Trophoblast cell (in vitro differentiated cells and primary cell): ENCODE results near the gene NTN5.
A peak's percentile ranks its signal among the peaks of the same experiment; 100 is the strongest.
"Not testable (repeated sequence)": the region's sequence is repeated elsewhere in the genome, so short reads cannot be mapped to it uniquely, and the experiment has no call there.

Source experiments
- DNase-seq, 2 donors: peaks; one replicate each; pipeline ENCODE4 v3.0.0-alpha.2; 2016
- H2AFZ ChIP-seq: 2 replicates; pipeline ENCODE4 v1.6.1; 2013; ENCODE audit warnings: low read length, moderate library complexity, mild to moderate bottlenecking; ENCODE audit not compliant: insufficient read depth, poor library complexity
- H2AK5ac ChIP-seq: 2 replicates; pipeline ENCODE4 v1.6.1; 2013; ENCODE audit warnings: mild to moderate bottlenecking, low read length
- H2BK120ac ChIP-seq: 2 replicates; pipeline ENCODE4 v1.6.1; 2013; ENCODE audit warnings: low read length, mild to moderate bottlenecking, moderate library complexity; ENCODE audit not compliant: insufficient read depth, poor library complexity
- H2BK12ac ChIP-seq: 2 replicates; pipeline ENCODE4 v1.6.1; 2013; ENCODE audit warnings: mild to moderate bottlenecking, low read length, moderate library complexity
- H2BK5ac ChIP-seq: 2 replicates; pipeline ENCODE4 v1.6.1; 2013; ENCODE audit warnings: low read length, low read depth, moderate library complexity, mild to moderate bottlenecking; ENCODE audit not compliant: poor library complexity
- H3K14ac ChIP-seq: 2 replicates; pipeline ENCODE4 v1.6.1; 2013; ENCODE audit warnings: mild to moderate bottlenecking, low read length
- H3K18ac ChIP-seq: 2 replicates; pipeline ENCODE4 v1.6.1; 2013; ENCODE audit warnings: mild to moderate bottlenecking, low read length
- H3K23ac ChIP-seq: 2 replicates; pipeline ENCODE4 v1.6.1; 2013; ENCODE audit warnings: low read length
- H3K27ac ChIP-seq: 2 replicates; pipeline ENCODE4 v1.5.1; 2013; ENCODE audit warnings: low read depth, mild to moderate bottlenecking, inconsistent platforms, low read length, moderate library complexity
- H3K27me3 ChIP-seq: 2 replicates; pipeline ENCODE4 v1.6.1; 2013; ENCODE audit warnings: inconsistent platforms, mild to moderate bottlenecking, low read length, moderate library complexity; ENCODE audit not compliant: insufficient read depth
- H3K36me3 ChIP-seq, 2 experiments: 1 replicate in 1 of 2; 2 replicates in 1 of 2; pipeline ENCODE4 v1.6.1; 2013; ENCODE audit warnings: low read length in 2 of 2, mild to moderate bottlenecking in 2 of 2, moderate library complexity in 1 of 2; ENCODE audit not compliant: insufficient read depth in 2 of 2, control insufficient read depth in 1 of 2
- H3K4ac ChIP-seq: 2 replicates; pipeline ENCODE4 v1.6.1; 2013; ENCODE audit warnings: low read depth, mild to moderate bottlenecking, low read length, moderate library complexity
- H3K4me1 ChIP-seq, 2 experiments: 1 replicate in 1 of 2; 2 replicates in 1 of 2; pipeline ENCODE4 v1.6.1; 2013; ENCODE audit warnings: low read length in 2 of 2, mild to moderate bottlenecking in 2 of 2, moderate library complexity in 1 of 2; ENCODE audit not compliant: insufficient read depth in 2 of 2, control insufficient read depth in 1 of 2
- H3K4me2 ChIP-seq: 2 replicates; pipeline ENCODE4 v1.6.1; 2013; ENCODE audit warnings: inconsistent platforms, mild to moderate bottlenecking, low read length, moderate library complexity
- H3K4me3 ChIP-seq: 2 replicates; pipeline ENCODE4 v1.5.1; 2013; ENCODE audit warnings: mild to moderate bottlenecking, low read depth, low read length, inconsistent platforms
- H3K79me1 ChIP-seq: one replicate; pipeline ENCODE4 v1.6.1; 2013; ENCODE audit warnings: low read length
- H3K79me2 ChIP-seq: 2 replicates; pipeline ENCODE4 v1.6.1; 2013; ENCODE audit warnings: low read length, mild to moderate bottlenecking; ENCODE audit not compliant: control insufficient read depth, insufficient read depth, poor library complexity
- H3K9ac ChIP-seq: 2 replicates; pipeline ENCODE4 v1.6.1; 2013; ENCODE audit warnings: mild to moderate bottlenecking, low read length
- H3K9me3 ChIP-seq: 2 replicates; pipeline ENCODE4 v1.6.1; 2013; ENCODE audit warnings: low read depth, mild to moderate bottlenecking, control low read depth, inconsistent platforms, low read length; ENCODE audit not compliant: insufficient read depth
- H4K12ac ChIP-seq: 2 replicates; pipeline ENCODE4 v1.6.1; 2013; ENCODE audit warnings: low read depth, mild to moderate bottlenecking, low read length, moderate library complexity
- H4K8ac ChIP-seq: 2 replicates; pipeline ENCODE4 v1.6.1; 2013; ENCODE audit warnings: low read depth, mild to moderate bottlenecking, low read length, moderate library complexity
- H4K91ac ChIP-seq: one replicate; pipeline ENCODE4 v1.6.1; 2013; ENCODE audit warnings: low read depth, mild to moderate bottlenecking, low read length, moderate library complexity
- WGBS: extraction: QIAGEN DNeasy Blood & Tissue Kit; methylation state at CpG from one replicate; pipeline ENCODE4 v1.1.7; 2013; ENCODE audit warnings: missing lambda C conversion rate; ENCODE audit not compliant: insufficient read length, insufficient coverage; ENCODE audit errors: extremely low coverage; 5-methylcytosine and 5-hydroxymethylcytosine counted together

NTN5 gene

GRCh38 chr19:48632286-48632685 is 40.5 kb downstream of the NTN5 start:
- not testable (repeated sequence) for H4K91ac ChIP-seq, H3K4me2 ChIP-seq, H3K14ac ChIP-seq, H2BK12ac ChIP-seq, H4K12ac ChIP-seq, H3K79me2 ChIP-seq, DNase-seq, H4K8ac ChIP-seq, H2BK120ac ChIP-seq, H3K27ac ChIP-seq, H3K4me3 ChIP-seq, H3K79me1 ChIP-seq, H3K23ac ChIP-seq, H2AK5ac ChIP-seq, H3K9ac ChIP-seq, H3K4ac ChIP-seq, H2BK5ac ChIP-seq, H2AFZ ChIP-seq, H3K36me3 ChIP-seq, H3K18ac ChIP-seq, H3K9me3 ChIP-seq
- Histone ChIP-seq H3K4me1 (peaks cover 25 to 41% of the 10 kb centered on the region in 2 experiments), H3K27me3 (peaks cover 15% of the 10 kb centered on the region)
- no CpG with 5 or more reads among the region's 11 CpGs for WGBS

DNA sequence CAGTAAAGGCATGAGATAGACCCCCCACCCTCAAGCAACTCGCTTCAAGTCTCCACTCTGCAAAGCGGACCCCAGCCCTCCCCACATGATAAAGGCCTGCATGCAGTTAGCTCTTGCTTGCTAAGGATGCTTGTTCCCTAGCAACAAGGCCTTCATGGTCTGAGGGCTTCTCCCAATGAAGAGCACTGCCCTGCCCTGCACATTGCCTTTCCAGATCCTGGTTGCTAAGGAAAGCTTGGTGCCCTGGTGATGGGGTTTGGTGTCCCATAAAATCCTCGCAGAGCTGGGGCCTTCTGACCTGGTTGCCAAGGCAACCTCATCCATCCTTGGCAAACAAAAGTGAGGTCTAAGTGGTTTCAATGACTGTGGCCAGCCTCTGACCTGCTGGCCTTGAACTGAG is 41.6 kb downstream of the NTN5 start:
- Histone ChIP-seq H3K23ac (no peak overlapping the region), H3K4ac (no peak overlapping the region), H4K8ac (no peak overlapping the region), H2AK5ac (no peak overlapping the region), H3K27ac (no peak overlapping the region), H3K9me3 (peaks cover 3% of the 10 kb centered on the region), H3K36me3 (peaks cover 2 to 3% of the 10 kb centered on the region in 2 experiments), H3K4me1 (peaks cover 18 to 37% of the 10 kb centered on the region in 2 experiments), H2BK5ac (no peak overlapping the region), H3K9ac (no peak overlapping the region), H3K4me3 (no peak overlapping the region), H3K27me3 (peaks cover 6% of the 10 kb centered on the region), H2AFZ (no peak overlapping the region), H3K79me1 (peaks cover 4% of the 10 kb centered on the region), H3K14ac (no peak overlapping the region), H4K91ac (no peak overlapping the region), H4K12ac (no peak overlapping the region), H3K4me2 (peak overlapping the region; percentile 63), H3K18ac (no peak overlapping the region), H2BK120ac (no peak overlapping the region), H2BK12ac (no peak overlapping the region), H3K79me2 (no peaks in the 10 kb centered on the region)
- no CpG with 5 or more reads among the region's 3 CpGs for WGBS
- DNase-seq: no peak

- peak overlapping the region; percentile 63 for H3K4me2 ChIP-seq
- H3K14ac ChIP-seq: no peak overlapping the region
- no peak overlapping the region for H3K18ac ChIP-seq
- H2AK5ac ChIP-seq: no peak overlapping the region
- H3K27me3 ChIP-seq: peaks cover under 1% of the 10 kb centered on the region
- H3K79me1 ChIP-seq: peaks cover 4% of the 10 kb centered on the region
- peaks cover 13 to 36% of the 10 kb centered on the region in 2 experiments for H3K4me1 ChIP-seq
- H2AFZ ChIP-seq: peak overlapping the region; percentile 8
- no peak overlapping the region for H2BK5ac ChIP-seq
- H4K8ac ChIP-seq: peak overlapping the region; percentile 16
- H4K91ac ChIP-seq: no peak overlapping the region
- H3K4ac ChIP-seq: no peak overlapping the region
- DNase-seq: peak; percentile 29 to 58
- no peak overlapping the region for H3K9ac ChIP-seq
- no peak overlapping the region for H3K4me3 ChIP-seq
- H2BK120ac ChIP-seq: no peak overlapping the region
- no peak overlapping the region for H4K12ac ChIP-seq
- H3K79me2 ChIP-seq: no peaks in the 10 kb centered on the region
- no CpG with 5 or more reads among the region's 47 CpGs for WGBS
- H3K23ac ChIP-seq: no peak overlapping the region
- H3K27ac ChIP-seq: no peak overlapping the region
- H2BK12ac ChIP-seq: no peak overlapping the region
- peaks cover 3% of the 10 kb centered on the region for H3K9me3 ChIP-seq
- peaks cover 2 to 3% of the 10 kb centered on the region in 2 experiments for H3K36me3 ChIP-seq
Measured at GRCh38 chr19:48630296-48631063, 42.3 kb downstream of the NTN5 start.

DNA sequence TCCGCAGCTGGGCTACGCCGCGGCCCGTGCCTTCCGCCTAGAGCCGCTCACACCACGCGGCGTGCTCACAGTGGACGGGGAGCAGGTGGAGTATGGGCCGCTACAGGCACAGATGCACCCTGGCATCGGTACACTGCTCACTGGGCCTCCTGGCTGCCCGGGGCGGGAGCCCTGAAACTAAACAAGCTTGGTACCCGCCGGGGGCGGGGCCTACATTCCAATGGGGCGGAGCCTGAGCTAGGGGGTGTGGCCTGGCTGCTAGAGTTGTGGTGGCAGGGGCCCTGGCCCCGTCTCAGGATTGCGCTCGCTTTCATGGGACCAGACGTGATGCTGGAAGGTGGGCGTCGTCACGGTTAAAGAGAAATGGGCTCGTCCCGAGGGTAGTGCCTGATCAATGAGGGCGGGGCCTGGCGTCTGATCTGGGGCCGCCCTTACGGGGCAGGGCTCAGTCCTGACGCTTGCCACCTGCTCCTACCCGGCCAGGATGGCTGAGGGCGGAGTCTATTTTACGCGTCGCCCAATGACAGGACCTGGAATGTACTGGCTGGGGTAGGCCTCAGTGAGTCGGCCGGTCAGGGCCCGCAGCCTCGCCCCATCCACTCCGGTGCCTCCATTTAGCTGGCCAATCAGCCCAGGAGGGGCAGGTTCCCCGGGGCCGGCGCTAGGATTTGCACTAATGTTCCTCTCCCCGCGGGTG is 43.1 kb downstream of the NTN5 start:
- Histone ChIP-seq H4K12ac (no peak overlapping the region), H3K23ac (no peak overlapping the region), H3K4me2 (peak overlapping the region; percentile 63), H2BK120ac (no peak overlapping the region), H4K8ac (no peak overlapping the region), H3K4me1 (peaks cover 16 to 34% of the 10 kb centered on the region in 2 experiments), H3K14ac (no peak overlapping the region), H3K9me3 (peaks cover 3% of the 10 kb centered on the region), H3K4ac (no peak overlapping the region), H2AK5ac (no peak overlapping the region), H3K27ac (no peak overlapping the region), H3K18ac (no peak overlapping the region), H3K9ac (no peak overlapping the region), H4K91ac (no peak overlapping the region), H3K79me1 (peaks cover 4% of the 10 kb centered on the region), H2BK12ac (no peak overlapping the region), H3K4me3 (no peak overlapping the region), H2BK5ac (no peak overlapping the region), H3K79me2 (no peaks in the 10 kb centered on the region), H3K27me3 (no peaks in the 10 kb centered on the region), H2AFZ (peak overlapping the region; percentile 8), H3K36me3 (peaks cover 2 to 3% of the 10 kb centered on the region in 2 experiments)
- DNase-seq: peak; percentile 80 to 87
- whole genome bisulfite sequencing: no CpG with 5 or more reads among the region's 48 CpGs
